ENCODE results near the gene CD1C. TPM values are rescaled to one million over a fixed set of nuclear protein-coding genes. Genes with fewer than 3 reads are reported as not detected.

Gene CD1C
- total RNA-seq, 1 experiment from 2014 or later: not detected

DNA sequence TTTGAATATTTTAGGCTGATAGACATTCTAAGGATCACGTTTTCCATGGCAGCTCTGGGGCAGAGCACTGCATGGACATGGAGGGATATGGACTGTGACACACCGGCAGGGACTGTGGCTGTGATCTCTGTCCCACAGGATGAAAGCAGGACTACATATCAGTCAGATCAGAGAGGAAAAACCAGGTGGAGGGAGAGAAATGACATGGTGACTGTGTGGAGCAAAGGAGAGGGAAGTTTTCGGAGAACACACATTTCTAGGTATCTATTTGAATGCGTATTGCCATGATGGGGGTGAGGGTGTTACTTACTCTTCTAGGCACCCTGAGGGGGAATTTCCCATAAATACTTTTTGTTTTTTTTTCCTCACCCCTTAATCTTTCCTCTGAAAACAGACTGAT, 3.2 kb upstream of the CD1C start:
- no peak overlapping the region for H3K4me3 ChIP-seq
- no peak overlapping the region for H3K27ac ChIP-seq
- H3K9me3 ChIP-seq (replicated peaks): no peaks in the 10 kb centered on the region
- H3K36me3 ChIP-seq: no peaks in the 10 kb centered on the region
- no peak for DNase-seq (ENCODE audit: low read depth in 1 of 2, low spot score in 2 of 2)
- no peaks in the 10 kb centered on the region; the same call in 1 of the 2 replicates for H3K27me3 ChIP-seq (replicated peaks)
- H3K4me1 ChIP-seq (replicated peaks): no peaks in the 10 kb centered on the region

DNA sequence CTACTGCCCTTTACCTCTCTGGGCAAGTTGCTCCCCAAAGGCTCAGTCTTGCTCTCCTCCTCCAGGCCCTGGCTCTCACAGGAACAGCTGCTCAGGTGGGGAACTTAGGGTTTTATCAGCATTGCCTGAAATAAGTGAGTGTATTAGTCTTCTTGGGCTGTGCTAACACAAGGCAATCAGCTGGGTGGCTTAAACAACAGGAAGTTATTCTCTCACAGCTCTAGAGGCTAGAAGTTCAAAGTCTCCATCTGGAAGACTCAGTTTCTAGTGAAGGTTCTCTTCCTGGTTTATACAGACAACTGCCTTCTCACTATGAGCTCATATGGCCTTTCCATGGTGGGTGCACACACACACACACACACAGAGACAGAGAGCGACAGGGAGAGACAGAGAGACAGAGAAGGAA, 2.8 kb upstream of the CD1C start:
- Histone ChIP-seq H3K4me3 (no peak overlapping the region), H3K27ac (no peak overlapping the region), H3K27me3 (replicated peaks) (no peaks in the 10 kb centered on the region; the same call in 1 of the 2 replicates), H3K36me3 (no peaks in the 10 kb centered on the region), H3K4me1 (replicated peaks) (no peaks in the 10 kb centered on the region), H3K9me3 (replicated peaks) (no peaks in the 10 kb centered on the region)
- no peak for DNase-seq (ENCODE audit: low read depth in 1 of 2, low spot score in 2 of 2)

DNA sequence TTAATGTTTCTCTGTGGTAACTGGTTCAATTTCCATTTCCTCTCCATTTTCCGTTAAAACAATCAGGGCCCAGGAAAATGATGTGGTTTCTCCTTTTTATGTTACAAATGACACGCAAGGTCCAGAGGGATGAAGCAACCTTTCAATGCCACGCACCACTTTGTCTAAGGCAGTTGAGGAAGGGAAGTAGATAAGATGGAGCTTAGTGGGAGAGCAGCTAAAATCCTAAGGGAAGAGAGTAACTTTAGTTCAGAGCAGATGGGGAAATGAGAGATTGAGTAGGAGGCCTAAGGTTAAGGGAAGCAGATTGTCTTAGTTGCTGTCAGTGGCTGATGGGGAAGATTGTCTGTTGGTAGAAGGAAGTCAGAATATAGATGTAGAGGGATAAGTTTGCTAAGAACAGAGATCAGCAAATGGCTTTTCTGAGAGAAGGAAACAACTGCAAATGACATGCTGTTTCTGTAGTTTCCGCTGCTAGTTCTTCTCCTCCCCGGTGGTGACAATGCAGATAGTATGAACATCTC, 660 bp downstream of the CD1C start:
- H3K9me3 ChIP-seq (replicated peaks): no peaks in the 10 kb centered on the region
- H3K27ac ChIP-seq: no peak overlapping the region
- H3K27me3 ChIP-seq (replicated peaks): no peaks in the 10 kb centered on the region
- no peak overlapping the region for H3K4me3 ChIP-seq
- DNase-seq (ENCODE audit: low read depth in 1 of 2, low spot score in 2 of 2): no peak
- no peaks in the 10 kb centered on the region for H3K4me1 ChIP-seq (replicated peaks)
- no peaks in the 10 kb centered on the region for H3K36me3 ChIP-seq

DNA sequence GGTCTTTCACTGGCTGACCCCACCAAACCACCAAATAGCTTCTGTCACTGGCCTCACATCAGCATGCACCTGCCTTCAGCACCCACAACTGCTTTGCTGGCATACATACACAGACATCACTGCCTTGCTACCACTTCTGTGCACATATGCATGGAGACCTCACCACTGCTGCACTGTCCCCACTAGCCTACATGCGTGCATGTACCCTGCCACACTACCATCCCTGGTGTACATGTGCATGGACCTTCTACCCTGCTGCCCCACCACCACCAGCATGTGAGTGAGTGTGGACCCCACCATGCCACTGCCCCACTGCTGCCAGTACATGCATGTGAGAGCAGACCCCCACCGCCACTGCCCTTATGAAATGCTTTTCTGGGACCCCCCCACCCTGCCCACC, 6.1 kb downstream of the CD1C start:
- H3K36me3 ChIP-seq: no peaks in the 10 kb centered on the region

DNA sequence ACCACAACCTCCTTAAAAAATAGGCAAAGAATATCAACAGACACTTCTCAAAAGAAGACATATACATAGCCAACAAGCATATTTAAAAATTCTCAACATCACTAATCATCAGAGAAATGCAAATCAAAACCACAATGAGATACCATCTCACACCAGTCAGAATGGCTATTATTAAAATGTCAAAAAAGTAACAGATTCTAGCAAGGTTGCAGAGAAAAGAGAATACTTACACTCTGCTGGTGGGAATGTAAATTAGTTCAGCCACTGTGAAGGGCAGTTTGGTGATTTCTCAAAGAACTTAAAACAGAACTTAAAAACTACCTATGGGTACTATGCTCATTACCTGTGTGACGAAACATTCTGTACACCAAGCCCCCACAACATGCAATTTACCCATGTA, 20.9 kb downstream of the CD1C start:
- Histone ChIP-seq H3K27me3 (replicated peaks) (no peaks in the 10 kb centered on the region), H3K4me1 (replicated peaks) (no peaks in the 10 kb centered on the region), H3K4me3 (no peak overlapping the region), H3K36me3 (no peaks in the 10 kb centered on the region), H3K27ac (no peak overlapping the region), H3K9me3 (replicated peaks) (no peaks in the 10 kb centered on the region)
- DNase-seq (ENCODE audit: low read depth in 1 of 2, low spot score in 2 of 2): no peak

More for the DNA sequence above, 6.1 kb downstream of the CD1C start:
- no peak overlapping the region for H3K27ac ChIP-seq
- H3K4me1 ChIP-seq (replicated peaks): no peaks in the 10 kb centered on the region
- no peak for DNase-seq (ENCODE audit: low read depth in 1 of 2, low spot score in 2 of 2)
- H3K9me3 ChIP-seq (replicated peaks): no peaks in the 10 kb centered on the region
- H3K27me3 ChIP-seq (replicated peaks): no peaks in the 10 kb centered on the region
- H3K4me3 ChIP-seq: no peak overlapping the region

DNA sequence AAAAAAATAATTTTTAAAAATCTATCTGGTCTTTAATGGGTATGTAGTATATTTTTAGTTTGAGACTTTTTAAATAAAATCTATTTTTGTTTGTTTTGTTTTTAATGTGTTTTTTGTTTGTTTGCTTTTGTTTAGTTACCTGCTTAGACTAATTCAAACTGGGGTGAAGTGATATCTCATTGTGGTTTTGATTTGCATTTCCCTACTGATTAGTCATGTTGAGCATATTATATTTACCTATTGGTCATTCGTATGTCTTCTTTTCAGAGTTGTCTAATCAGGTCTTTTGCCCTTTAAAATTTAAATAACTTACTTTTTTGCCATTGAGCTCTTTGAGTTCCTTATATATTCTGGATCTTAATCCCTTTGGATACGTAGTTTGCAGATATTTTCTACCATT, 21.3 kb downstream of the CD1C start:
- Histone ChIP-seq H3K27me3 (replicated peaks) (no peaks in the 10 kb centered on the region), H3K4me3 (no peak overlapping the region), H3K9me3 (replicated peaks) (no peaks in the 10 kb centered on the region), H3K36me3 (no peaks in the 10 kb centered on the region), H3K27ac (no peak overlapping the region), H3K4me1 (replicated peaks) (no peaks in the 10 kb centered on the region)
- no peak for DNase-seq (ENCODE audit: low read depth in 1 of 2, low spot score in 2 of 2)

DNA sequence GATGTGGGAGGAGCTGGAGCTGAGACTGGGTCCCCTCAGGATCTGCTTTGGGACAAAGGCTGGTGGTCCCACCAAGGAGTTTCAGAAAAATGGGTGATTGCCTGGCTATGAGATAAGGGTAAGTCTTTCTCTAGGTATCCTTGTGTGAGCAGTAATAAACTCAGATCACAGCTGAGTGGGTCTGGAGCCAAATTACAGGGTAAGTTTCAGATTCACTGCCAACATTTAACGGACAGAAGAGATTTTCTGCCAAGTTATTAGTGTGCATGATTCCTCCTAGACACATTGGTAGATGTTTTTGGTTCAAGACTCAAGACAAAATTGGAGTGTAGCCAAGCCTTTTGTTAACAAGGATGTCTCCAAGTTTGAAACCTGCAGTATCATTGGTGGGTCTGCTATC, 34.1 kb downstream of the CD1C start:
- Histone ChIP-seq H3K27ac (no peak overlapping the region), H3K9me3 (replicated peaks) (no peaks in the 10 kb centered on the region), H3K36me3 (no peaks in the 10 kb centered on the region), H3K4me1 (replicated peaks) (no peaks in the 10 kb centered on the region), H3K4me3 (no peak overlapping the region), H3K27me3 (replicated peaks) (no peaks in the 10 kb centered on the region)
- no peak for DNase-seq (ENCODE audit: low read depth in 1 of 2, low spot score in 2 of 2)

DNA sequence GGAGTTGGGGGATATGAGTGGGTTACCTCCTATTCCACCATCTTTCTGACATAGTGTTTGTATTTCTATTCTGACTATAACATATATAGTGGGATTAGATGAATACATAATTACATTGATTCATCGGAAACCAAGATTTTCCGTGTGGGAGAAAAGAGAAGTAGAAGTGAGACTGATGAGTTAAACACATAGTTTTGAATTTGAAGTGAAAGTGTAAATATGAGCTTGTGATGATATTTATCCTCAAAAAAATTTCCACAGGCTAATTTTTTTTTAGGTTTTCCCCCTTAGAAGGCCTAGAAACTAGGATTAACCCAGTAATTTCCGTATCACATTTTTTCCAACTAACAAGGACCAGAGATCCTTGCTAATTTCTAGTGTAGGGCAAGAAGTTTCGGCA, 34.7 kb downstream of the CD1C start:
- no peaks in the 10 kb centered on the region for H3K36me3 ChIP-seq
- no peaks in the 10 kb centered on the region for H3K27me3 ChIP-seq (replicated peaks)
- H3K4me3 ChIP-seq: no peak overlapping the region

DNA sequence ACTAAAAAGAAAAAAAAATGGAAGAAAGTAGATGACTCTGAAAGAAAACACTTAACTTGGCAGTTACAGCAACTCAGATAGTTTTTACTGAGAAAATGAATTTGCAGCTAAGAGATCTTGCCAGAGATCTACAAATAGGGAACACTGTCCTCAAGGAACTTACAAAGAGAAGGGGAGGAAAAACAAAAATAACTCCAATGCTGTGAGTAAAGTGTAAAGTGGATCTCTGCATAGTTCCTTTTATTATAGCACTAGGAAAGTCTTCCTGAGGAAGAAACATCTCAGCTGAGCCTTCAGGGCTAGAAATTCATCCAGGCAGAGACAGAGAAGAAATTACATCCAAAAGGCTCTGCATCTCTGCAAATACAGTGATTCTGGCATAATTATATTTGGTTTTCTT, 37.8 kb downstream of the CD1C start:
- no peak for DNase-seq (ENCODE audit: low read depth in 1 of 2, low spot score in 2 of 2)
- Histone ChIP-seq H3K36me3 (no peaks in the 10 kb centered on the region), H3K9me3 (replicated peaks) (no peaks in the 10 kb centered on the region), H3K4me3 (no peak overlapping the region), H3K27ac (no peak overlapping the region), H3K27me3 (replicated peaks) (no peaks in the 10 kb centered on the region; the same call in 1 of the 2 replicates), H3K4me1 (replicated peaks) (no peaks in the 10 kb centered on the region)

More for the DNA sequence above, 34.7 kb downstream of the CD1C start:
- DNase-seq (ENCODE audit: low read depth in 1 of 2, low spot score in 2 of 2): no peak
- no peaks in the 10 kb centered on the region for H3K9me3 ChIP-seq (replicated peaks)
- no peak overlapping the region for H3K27ac ChIP-seq
- no peaks in the 10 kb centered on the region for H3K4me1 ChIP-seq (replicated peaks)

DNA sequence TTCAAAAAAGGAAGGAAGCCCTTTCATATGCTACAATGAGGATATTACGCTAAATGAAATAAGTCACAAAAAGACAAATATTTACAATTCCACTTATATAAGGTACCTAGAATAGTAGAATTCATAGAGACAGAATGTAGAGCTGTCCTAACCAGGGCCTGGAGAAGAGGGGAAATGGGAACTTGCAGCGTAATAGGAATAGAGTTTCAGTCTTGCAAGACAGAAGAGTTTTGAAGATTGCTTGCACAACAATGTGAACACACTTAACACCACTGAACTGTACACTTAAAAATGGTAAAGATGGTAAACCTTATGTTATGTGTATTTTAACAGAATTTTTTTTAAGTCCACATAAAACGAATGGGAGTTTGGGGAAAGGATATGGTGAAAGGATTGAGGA, 38.7 kb downstream of the CD1C start:
- no peaks in the 10 kb centered on the region for H3K36me3 ChIP-seq
- no peak for DNase-seq (ENCODE audit: low read depth in 1 of 2, low spot score in 2 of 2)
- H3K9me3 ChIP-seq (replicated peaks): no peaks in the 10 kb centered on the region
- no peaks in the 10 kb centered on the region; the same call in none of the 2 replicates for H3K27me3 ChIP-seq (replicated peaks)
- H3K4me3 ChIP-seq: no peak overlapping the region
- H3K4me1 ChIP-seq (replicated peaks): no peaks in the 10 kb centered on the region
- no peak overlapping the region for H3K27ac ChIP-seq

DNA sequence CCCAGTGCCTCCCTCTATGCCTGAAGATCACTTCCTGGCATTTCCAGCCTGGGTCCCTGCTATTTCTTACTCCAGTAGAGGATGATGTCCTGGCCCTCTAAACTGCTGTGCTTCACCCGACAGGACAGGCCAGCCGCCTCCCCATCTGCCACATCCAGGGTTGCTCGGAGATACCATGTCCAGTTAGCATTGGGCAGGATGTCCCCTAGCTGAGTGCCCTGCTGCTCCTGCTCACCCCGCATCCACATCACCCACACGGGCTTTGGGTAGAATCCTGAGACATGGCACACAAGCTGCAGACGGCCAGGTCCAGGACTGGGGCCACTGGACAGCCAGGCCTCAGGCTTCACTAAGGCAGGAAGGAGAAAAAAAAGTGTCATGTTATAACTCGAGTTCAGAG, 39.6 kb downstream of the CD1C start:
- Histone ChIP-seq H3K27ac (no peak overlapping the region), H3K36me3 (no peaks in the 10 kb centered on the region), H3K4me1 (replicated peaks) (no peaks in the 10 kb centered on the region), H3K9me3 (replicated peaks) (no peaks in the 10 kb centered on the region), H3K4me3 (no peak overlapping the region), H3K27me3 (replicated peaks) (no peaks in the 10 kb centered on the region; the same call in none of the 2 replicates)
- DNase-seq (ENCODE audit: low read depth in 1 of 2, low spot score in 2 of 2): no peak

DNA sequence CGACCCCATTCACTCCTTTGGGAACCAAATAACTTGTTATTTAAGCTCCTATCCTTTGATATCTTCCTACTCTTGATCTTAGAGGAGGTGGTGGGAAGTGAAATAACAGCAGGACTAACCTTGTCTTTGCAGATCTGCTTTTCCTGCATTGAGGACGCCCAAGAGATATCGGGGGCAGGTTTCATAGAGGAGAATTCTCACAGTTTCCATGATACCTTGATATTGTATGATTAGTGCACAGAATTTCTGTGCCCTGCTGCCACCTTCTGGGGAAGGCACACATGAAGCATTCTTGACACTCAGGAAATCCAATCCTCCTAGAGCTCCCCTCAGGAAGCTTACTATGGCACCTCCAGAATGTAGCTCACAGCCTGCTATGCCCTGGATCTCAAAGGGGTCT, 40.0 kb downstream of the CD1C start:
- H3K4me1 ChIP-seq (replicated peaks): no peaks in the 10 kb centered on the region
- H3K9me3 ChIP-seq (replicated peaks): no peaks in the 10 kb centered on the region
- no peak overlapping the region for H3K4me3 ChIP-seq
- no peak for DNase-seq (ENCODE audit: low read depth in 1 of 2, low spot score in 2 of 2)
- H3K27ac ChIP-seq: no peak overlapping the region
- no peaks in the 10 kb centered on the region; the same call in none of the 2 replicates for H3K27me3 ChIP-seq (replicated peaks)
- H3K36me3 ChIP-seq: no peaks in the 10 kb centered on the region

DNA sequence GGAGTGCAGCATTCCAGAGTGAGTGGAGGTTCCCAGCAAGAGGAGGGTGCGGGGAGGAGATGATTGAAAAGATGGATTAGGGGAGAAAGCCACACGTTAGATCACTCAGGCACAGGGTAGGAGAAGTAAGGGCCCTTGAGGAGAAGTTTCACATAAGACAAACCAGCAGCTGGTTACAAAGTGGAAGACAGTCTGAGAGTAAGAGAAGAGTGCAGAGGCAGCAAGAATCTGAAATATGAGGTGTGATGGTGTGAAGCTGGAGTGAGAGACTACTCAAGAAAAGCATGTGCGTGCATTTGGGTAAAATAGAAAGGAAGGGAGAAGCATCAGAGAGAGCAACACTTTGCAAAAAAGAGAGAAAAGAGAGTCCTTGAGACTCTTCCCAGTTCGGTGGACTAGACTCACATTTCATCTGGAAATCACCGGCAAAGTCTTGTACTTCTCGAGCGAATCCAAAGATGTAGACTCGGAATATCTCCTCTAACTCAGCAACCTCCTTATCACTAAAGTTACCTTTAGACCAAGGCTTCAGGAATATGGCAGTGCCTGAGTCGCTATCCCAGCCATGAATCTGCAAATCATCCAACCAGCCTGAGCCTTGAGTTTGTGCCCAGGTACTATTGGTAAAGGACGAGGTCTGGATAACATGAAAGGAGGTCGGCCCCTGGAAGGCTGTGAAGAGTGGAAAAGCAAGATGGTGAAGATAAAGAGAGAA, 40.8 kb downstream of the CD1C start:
- H3K9me3 ChIP-seq (replicated peaks): no peaks in the 10 kb centered on the region
- H3K27me3 ChIP-seq (replicated peaks): no peaks in the 10 kb centered on the region; the same call in none of the 2 replicates
- H3K36me3 ChIP-seq: no peaks in the 10 kb centered on the region
- H3K4me3 ChIP-seq: no peak overlapping the region
- no peaks in the 10 kb centered on the region for H3K4me1 ChIP-seq (replicated peaks)
- no peak overlapping the region for H3K27ac ChIP-seq
- DNase-seq (ENCODE audit: low read depth in 1 of 2, low spot score in 2 of 2): no peak

DNA sequence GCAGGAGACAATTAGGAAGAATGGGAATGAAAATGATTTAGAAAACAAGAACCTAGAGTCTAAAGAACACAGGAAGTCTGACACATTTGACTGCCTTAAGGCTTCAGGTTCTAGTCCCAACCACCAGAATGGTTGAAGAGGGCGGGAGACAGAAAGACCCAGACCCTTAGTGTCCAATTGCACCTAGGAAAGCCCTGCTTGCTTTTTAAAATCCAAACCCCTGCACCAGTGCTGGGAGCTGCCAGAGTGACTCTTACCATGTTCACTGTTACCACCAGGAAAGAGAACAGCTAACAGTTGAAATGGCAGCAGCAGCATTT, 41.3 kb downstream of the CD1C start:
- Histone ChIP-seq H3K9me3 (replicated peaks) (no peaks in the 10 kb centered on the region), H3K4me3 (no peak overlapping the region), H3K4me1 (replicated peaks) (no peaks in the 10 kb centered on the region), H3K36me3 (no peaks in the 10 kb centered on the region), H3K27ac (no peak overlapping the region), H3K27me3 (replicated peaks) (no peaks in the 10 kb centered on the region; the same call in none of the 2 replicates)
- no peak for DNase-seq (ENCODE audit: low read depth in 1 of 2, low spot score in 2 of 2)
